Activated T-cell treated with anti-CD3 and anti-CD28 coated beads for 4 hours (primary cell): ENCODE data around the gene GSS.
"Not testable (repeated sequence)": the region's sequence is repeated elsewhere in the genome, so short reads cannot be mapped to it uniquely, and the experiment has no call there.

Experiments
- DNase-seq: peaks from one replicate; pipeline ENCODE4 v3.0.0-alpha.2; 2020

GSS gene

GRCh38 chr20:34895465-34895864, 60.1 kb downstream of the GSS start:
- no peak for DNase-seq

DNA sequence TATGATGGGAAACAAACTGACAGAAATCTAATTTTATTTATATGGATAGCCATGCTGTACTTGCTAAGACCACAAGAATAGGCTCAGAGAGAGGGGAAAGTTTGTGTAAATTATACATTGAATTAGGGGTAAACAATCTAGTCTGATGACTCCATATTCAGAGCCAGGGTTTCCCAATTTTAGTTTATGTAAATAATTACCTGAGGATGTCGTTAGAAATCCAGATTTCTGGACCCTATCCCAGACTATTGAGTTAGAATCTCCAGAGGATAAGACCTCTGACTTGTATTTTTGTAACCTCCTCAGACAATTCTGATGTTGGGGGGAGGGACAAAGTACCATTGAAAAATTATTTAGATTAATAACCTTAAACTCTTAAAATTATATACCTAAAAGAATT, 60.9 kb downstream of the GSS start:
- DNase-seq = no peak

DNA sequence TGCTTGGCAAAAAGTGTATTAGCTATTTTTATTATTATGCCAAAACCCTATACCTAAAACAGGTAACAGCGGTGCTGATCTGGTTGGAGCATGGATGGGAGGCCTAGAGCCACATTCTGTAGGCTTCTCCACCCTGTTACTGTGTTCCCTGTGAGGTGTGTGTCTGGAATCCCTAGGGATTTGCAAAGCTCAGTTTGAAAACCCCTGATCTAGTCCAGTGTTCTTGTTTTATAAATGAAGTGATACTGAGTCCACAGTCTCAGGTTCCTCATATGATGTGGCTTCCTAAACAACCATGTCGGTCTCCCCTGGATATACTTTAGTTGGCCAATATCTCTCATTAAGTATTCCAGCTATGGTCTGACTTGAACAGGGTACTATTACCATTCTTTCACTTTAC, 62.9 kb downstream of the GSS start:
- DNase-seq = no peak

DNA sequence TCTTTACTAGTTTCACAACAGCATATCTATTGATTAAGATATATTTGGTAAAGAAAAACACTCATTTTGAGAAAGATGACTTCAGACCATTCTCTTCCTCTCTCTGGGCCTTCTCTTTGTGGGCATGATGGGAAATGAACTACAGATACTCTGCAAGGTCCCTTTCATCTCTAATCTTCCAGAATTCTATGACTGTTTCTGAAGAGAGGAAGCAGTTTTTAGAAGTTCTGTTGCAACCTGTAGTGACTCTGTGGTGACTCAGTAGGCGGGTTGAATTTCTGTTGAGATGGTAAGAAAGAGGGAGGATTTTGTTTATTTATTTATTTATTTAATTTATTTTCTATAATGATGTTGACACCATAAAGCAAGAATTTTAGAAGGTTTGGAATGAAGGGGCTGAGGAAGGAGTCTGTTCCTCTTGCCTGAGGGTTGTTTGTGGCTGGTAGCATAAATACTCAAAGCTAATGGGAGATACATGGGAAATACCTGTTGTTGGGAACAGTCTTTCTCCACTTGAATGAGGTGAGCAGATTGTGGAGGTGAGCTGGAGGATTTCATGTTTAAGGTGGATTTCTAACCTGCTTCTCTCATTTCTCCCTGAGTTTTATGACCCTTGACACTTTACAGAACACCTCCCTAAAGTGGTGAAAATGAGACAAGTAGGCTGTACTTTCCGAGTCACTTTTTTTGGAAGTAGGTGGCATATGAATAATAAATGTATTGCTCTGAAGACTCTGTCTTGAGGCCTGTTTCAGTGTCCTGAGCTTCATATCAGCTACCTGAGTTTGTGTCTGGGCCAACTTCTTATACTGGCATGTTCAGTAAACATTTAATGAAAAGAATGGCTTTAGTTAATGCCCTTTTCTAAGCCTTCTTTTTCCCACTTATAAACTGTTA, 64.2 kb downstream of the GSS start:
- no peak for DNase-seq

- DNase-seq = no peak
These were observed 67.1 kb downstream of the GSS start for GRCh38 chr20:34888468-34888867.

GRCh38 chr20:34887023-34887422, 68.6 kb downstream of the GSS start:
- no peak for DNase-seq

GRCh38 chr20:34886122-34886521, 69.5 kb downstream of the GSS start:
- DNase-seq = no peak

- DNase-seq = no peak
These were observed 71.3 kb downstream of the GSS start for GRCh38 chr20:34884260-34884659.

GRCh38 chr20:34883809-34884208, 71.8 kb downstream of the GSS start:
- no peak for DNase-seq

GRCh38 chr20:34883087-34883688, 72.4 kb downstream of the GSS start:
- DNase-seq = no peak

DNA sequence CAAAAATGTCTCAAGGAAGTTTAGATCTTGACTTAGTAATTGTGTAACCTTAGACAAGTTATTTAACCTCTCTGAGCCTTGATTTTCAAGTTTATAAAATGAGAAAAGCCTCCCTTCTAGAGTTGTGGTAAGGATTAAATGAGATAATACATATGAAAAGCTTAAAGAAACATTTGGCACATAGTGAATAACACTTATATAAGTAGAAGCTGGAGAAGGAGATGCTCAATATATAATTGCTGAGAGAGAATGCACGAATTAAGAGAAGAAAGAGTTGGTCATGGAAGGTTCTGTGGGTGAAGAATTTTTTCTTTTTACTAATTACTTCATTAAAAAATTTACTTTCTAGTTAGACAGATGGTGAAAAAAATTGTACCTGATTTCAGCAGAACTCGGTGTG, 73.9 kb downstream of the GSS start:
- no peak for DNase-seq

DNA sequence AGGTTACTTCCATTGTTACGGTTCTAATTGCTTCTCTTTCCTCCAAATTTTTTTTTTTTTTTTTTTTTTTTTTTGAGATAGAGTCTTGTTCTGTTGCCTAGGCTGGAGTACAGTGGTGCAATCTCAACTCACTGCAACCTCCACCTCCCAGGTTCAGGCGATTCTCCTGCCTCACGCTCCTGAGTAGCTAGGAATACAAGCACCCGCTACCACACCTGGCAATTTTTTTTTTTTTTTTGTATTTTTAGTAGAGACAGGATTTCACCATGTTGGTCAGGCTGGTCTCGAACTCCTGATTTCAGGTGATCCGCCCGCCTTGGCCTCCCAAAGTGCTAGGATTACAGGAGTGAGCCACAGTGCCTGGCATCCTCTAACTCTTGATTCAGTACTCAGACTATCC, 74.6 kb downstream of the GSS start:
- DNase-seq = not testable (repeated sequence)

GRCh38 chr20:34880215-34880850, 75.3 kb downstream of the GSS start:
- no peak for DNase-seq
